Liver (tissue), 9 donors: ENCODE data around the gene VCX2. TPM values are rescaled to one million over a fixed set of nuclear protein-coding genes. Genes with fewer than 3 reads are reported as not detected.
"Not testable (repeated sequence)": the region's sequence is repeated elsewhere in the genome, so short reads cannot be mapped to it uniquely, and the experiment has no call there.

ENCODE experiments used
- DNase-seq: peaks from one replicate; pipeline ENCODE4 v3.0.0-alpha.2; 2017; ENCODE audit warnings: low spot score
- H3K27ac ChIP-seq, 2 donors: one replicate each; pipeline ENCODE4 v1.7.0; 2013; ENCODE audit warnings: inconsistent platforms in 2 of 2, low read length in 2 of 2, control low read depth in 1 of 2, low read depth in 1 of 2, mild to moderate bottlenecking in 1 of 2
- H3K27me3 ChIP-seq, 4 donors: one replicate each; pipeline versions ENCODE4 v1.6.1 to v1.7.0; 2013; ENCODE audit warnings: low read length in 3 of 4, inconsistent platforms in 1 of 4, mild to moderate bottlenecking in 1 of 4, moderate library complexity in 1 of 4; ENCODE audit not compliant: control insufficient read depth in 4 of 4, insufficient read depth in 4 of 4
- H3K36me3 ChIP-seq, 4 donors: one replicate each; pipeline versions ENCODE4 v1.6.1 to v1.7.0; 2013; ENCODE audit warnings: low read length in 3 of 4, mild to moderate bottlenecking in 3 of 4, low read depth in 1 of 4, moderate library complexity in 1 of 4; ENCODE audit not compliant: control insufficient read depth in 4 of 4, insufficient read depth in 3 of 4
- H3K4me1 ChIP-seq, 4 donors: one replicate each; pipeline versions ENCODE4 v1.6.1 to v1.7.0; 2013; ENCODE audit warnings: low read length in 3 of 4, mild to moderate bottlenecking in 3 of 4, moderate library complexity in 1 of 4; ENCODE audit not compliant: control insufficient read depth in 4 of 4, insufficient read depth in 4 of 4
- H3K4me3 ChIP-seq, 3 donors: one replicate each; pipeline versions ENCODE4 v1.6.1 to v1.7.0; 2013; ENCODE audit warnings: low read length in 3 of 3, control low read depth in 1 of 3, low read depth in 1 of 3, mild to moderate bottlenecking in 1 of 3
- H3K9ac ChIP-seq, 2 donors: one replicate each; pipeline ENCODE4 v1.7.0; 2013; ENCODE audit warnings: low read length in 2 of 2, mild to moderate bottlenecking in 2 of 2, moderate library complexity in 2 of 2, control low read depth in 1 of 2, low read depth in 1 of 2
- H3K9me3 ChIP-seq, 4 donors: one replicate each; pipeline versions ENCODE4 v1.6.1 to v1.7.0; 2013; ENCODE audit warnings: low read length in 3 of 4; ENCODE audit not compliant: control insufficient read depth in 4 of 4
- ATF3 ChIP-seq: IDR thresholded peaks from 2 replicates; pipeline ENCODE4 v1.6.1; 2016; ENCODE audit warnings: antibody characterized with exemption
- CTCF ChIP-seq: fragments of 150-350 bp; IDR thresholded peaks from 2 replicates; pipeline ENCODE4 v1.5.1; 2017; ENCODE audit warnings: improper control_type of control experiment, low read depth, low read length; ENCODE audit not compliant: missing input control
- EGR1 ChIP-seq, 2 donors: IDR thresholded peaks; 2 replicates each; pipeline ENCODE4 v1.6.1; 2016 to 2018; ENCODE audit warnings: antibody characterized with exemption in 2 of 2, low read depth in 2 of 2
- FOXA1 ChIP-seq: IDR thresholded peaks from 2 replicates; pipeline ENCODE4 v1.6.1; 2016; ENCODE audit warnings: antibody characterized with exemption
- FOXA2 ChIP-seq: IDR thresholded peaks from 2 replicates; pipeline ENCODE4 v1.6.1; 2016; ENCODE audit warnings: antibody characterized with exemption
- GABPA ChIP-seq, 2 donors: IDR thresholded peaks in 1 of 2; conservative IDR thresholded peaks in 1 of 2; 2 replicates each; pipeline ENCODE4 v1.6.1; 2016; ENCODE audit warnings: antibody characterized with exemption in 2 of 2, mild to moderate bottlenecking in 1 of 2, moderate library complexity in 1 of 2
- HNF4A ChIP-seq, 2 donors: conservative IDR thresholded peaks; 2 replicates each; pipeline ENCODE4 v1.6.1; 2016; ENCODE audit warnings: antibody characterized with exemption in 2 of 2, mild to moderate bottlenecking in 2 of 2
- HNF4G ChIP-seq: IDR thresholded peaks from 2 replicates; pipeline ENCODE4 v1.6.1; 2016; ENCODE audit warnings: antibody characterized with exemption
- JUND ChIP-seq, 2 donors: IDR thresholded peaks; 2 replicates each; pipeline ENCODE4 v1.6.1; 2016; ENCODE audit warnings: antibody characterized with exemption in 2 of 2
- NR2F2 ChIP-seq: IDR thresholded peaks from 2 replicates; pipeline ENCODE4 v1.6.1; 2016; ENCODE audit warnings: antibody characterized with exemption
- RAD21 ChIP-seq, 2 donors: IDR thresholded peaks; 2 replicates each; pipeline ENCODE4 v1.6.1; 2016; ENCODE audit warnings: antibody characterized with exemption in 2 of 2, mild to moderate bottlenecking in 2 of 2
- RXRA ChIP-seq, 2 donors: IDR thresholded peaks; 2 replicates each; pipeline ENCODE4 v1.6.1; 2017 to 2018; ENCODE audit warnings: antibody characterized with exemption in 2 of 2, mild to moderate bottlenecking in 1 of 2
- SP1 ChIP-seq: IDR thresholded peaks from 2 replicates; pipeline ENCODE4 v1.6.1; 2018; ENCODE audit warnings: antibody characterized with exemption, mild to moderate bottlenecking
- TAF1 ChIP-seq: conservative IDR thresholded peaks from 2 replicates; pipeline ENCODE4 v1.6.1; 2016; ENCODE audit warnings: antibody characterized with exemption, mild to moderate bottlenecking
- YY1 ChIP-seq: IDR thresholded peaks from 2 replicates; pipeline ENCODE4 v1.6.1; 2016; ENCODE audit warnings: antibody characterized with exemption, mild to moderate bottlenecking
- ZBTB33 ChIP-seq: IDR thresholded peaks from 2 replicates; pipeline ENCODE4 v1.6.1; 2016; ENCODE audit warnings: antibody characterized with exemption
- WGBS: extraction: QIAGEN DNeasy Blood & Tissue Kit; methylation state at CpG from one replicate; pipeline ENCODE4 v1.1.7; 2013; 5-methylcytosine and 5-hydroxymethylcytosine counted together
- polyA plus RNA-seq, 2 donors: library from polyadenylated mRNA; stranded (reverse) in 1 of 2; unstranded in 1 of 2; fragments of 200-250 nt in 1 of 2; fragments of >200 nt in 1 of 2; fragmentation: Nextera tagmentation in 1 of 2; extraction: Ambion mirVana in 1 of 2; gene quantifications; one replicate each; pipeline versions ENCODE4 v1.2.1 to v1.2.3, GENCODE V29; 2013 to 2015
- total RNA-seq, 2 donors: library from RNA; depleted of rRNA; stranded (reverse); fragments of >200 nt; gene quantifications; one replicate each; pipeline ENCODE4 v1.2.3, GENCODE V29; 2014
- TF ChIP-seq, protein P1 (sequence below): IDR thresholded peaks from 2 replicates; pipeline ENCODE4 v1.6.1; 2016; ENCODE audit warnings: antibody characterized with exemption
- donor health status: healthy.
- donor health status: healthy.
- donor health status: healthy.
- donor health status: healthy.
- donor health status: healthy.

Gene VCX2
- total RNA-seq (not detected), polyA plus RNA-seq (not detected)

GRCh38 chrX:8171169-8171568, at the start of gene VCX2:
VCX2 (minus strand) TSS chrX:8171267; CDS start chrX:8170643, 624 bp downstream.
- H3K4me3 ChIP-seq, H3K27me3 ChIP-seq, H3K36me3 ChIP-seq, DNase-seq, H3K9ac ChIP-seq, H3K9me3 ChIP-seq, H3K4me1 ChIP-seq, H3K27ac ChIP-seq: not testable (repeated sequence)
- WGBS = 97% methylated on average over 3 of the region's 3 CpGs

- H3K4me3 ChIP-seq = no peak overlapping the region
- no peak overlapping the region for H3K27ac ChIP-seq
- no peak overlapping the region for H3K9ac ChIP-seq
- no peaks in the 10 kb centered on the region for H3K36me3 ChIP-seq
- DNase-seq = no peak
- H3K27me3 ChIP-seq = no peaks in the 10 kb centered on the region
- WGBS = 73% methylated on average over 4 of the region's 4 CpGs
- no peaks in the 10 kb centered on the region for H3K9me3 ChIP-seq
- no peaks in the 10 kb centered on the region for H3K4me1 ChIP-seq
- TF ChIP-seq EGR1 (IDR thresholded peaks at IDR 0.05; ENCODE audit: low read depth in 2 of 2) = no peak
- no peak for TF ChIP-seq HNF4A (conservative IDR thresholded peaks at IDR 0.05)
- TF ChIP-seq JUND (IDR thresholded peaks at IDR 0.05) = no peak
- TF ChIP-seq NR2F2 = no peak
- no peak for TF ChIP-seq ATF3
- TF ChIP-seq, protein P1, sequence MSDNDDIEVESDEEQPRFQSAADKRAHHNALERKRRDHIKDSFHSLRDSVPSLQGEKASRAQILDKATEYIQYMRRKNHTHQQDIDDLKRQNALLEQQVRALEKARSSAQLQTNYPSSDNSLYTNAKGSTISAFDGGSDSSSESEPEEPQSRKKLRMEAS = no peak
- no peak for TF ChIP-seq SP1
- TF ChIP-seq CTCF = no peak
- TF ChIP-seq RXRA (IDR thresholded peaks at IDR 0.05) = no peak
- TF ChIP-seq TAF1 = no peak
- no peak for TF ChIP-seq YY1
- no peak for TF ChIP-seq FOXA2
- no peak for TF ChIP-seq HNF4G
- TF ChIP-seq GABPA (IDR thresholded peaks at IDR 0.05 in 1 of 2, conservative IDR thresholded peaks at IDR 0.05 in 1 of 2) = no peak
- TF ChIP-seq RAD21 (IDR thresholded peaks at IDR 0.05) = no peak
- no peak for TF ChIP-seq FOXA1
These were observed 33.9 kb upstream of the VCX2 start for GRCh38 chrX:8204943-8205342.

GRCh38 chrX:8204169-8204935, 33.3 kb upstream of the VCX2 start:
- no peak for DNase-seq
- TF ChIP-seq TAF1 = no peak
- TF ChIP-seq ATF3 = no peak
- TF ChIP-seq YY1 = no peak
- TF ChIP-seq FOXA1 = no peak
- TF ChIP-seq EGR1 (IDR thresholded peaks at IDR 0.05; ENCODE audit: low read depth in 2 of 2) = no peak
- TF ChIP-seq HNF4A (conservative IDR thresholded peaks at IDR 0.05) = no peak
- no peak for TF ChIP-seq FOXA2
- TF ChIP-seq NR2F2 = no peak
- TF ChIP-seq CTCF = no peak
- no peak for TF ChIP-seq SP1
- TF ChIP-seq RAD21 (IDR thresholded peaks at IDR 0.05) = no peak
- TF ChIP-seq ZBTB33 = no peak
- Histone ChIP-seq H3K4me3 (no peak overlapping the region), H3K27me3 (no peaks in the 10 kb centered on the region), H3K36me3 (no peaks in the 10 kb centered on the region), H3K4me1 (no peaks in the 10 kb centered on the region), H3K27ac (no peak overlapping the region), H3K9ac (no peak overlapping the region), H3K9me3 (no peaks in the 10 kb centered on the region)
- WGBS = 68% methylated on average over 6 of the region's 6 CpGs
